Nephron (organoid): ENCODE data around the gene CAMKK2.

Source experiments
- H3K27ac Mint-ChIP-seq, 3 experiments: 2 replicates each; pipeline ENCODE4 v1.8.0; 2020; ENCODE audit warnings: mixed read lengths in 3 of 3, mild to moderate bottlenecking in 2 of 3, moderate library complexity in 1 of 3
- H3K27me3 Mint-ChIP-seq: 2 replicates; pipeline ENCODE4 v1.8.0; 2021; ENCODE audit warnings: low read depth, mild to moderate bottlenecking, moderate library complexity, mixed read lengths
- H3K36me3 Mint-ChIP-seq: 2 replicates; pipeline ENCODE4 v1.8.0; 2020; ENCODE audit warnings: low read depth, mixed read lengths
- H3K4me1 Mint-ChIP-seq: 2 replicates; pipeline ENCODE4 v1.8.0; 2020; ENCODE audit warnings: mixed read lengths
- H3K4me3 Mint-ChIP-seq, 3 experiments: 2 replicates each; pipeline ENCODE4 v1.8.0; 2020; ENCODE audit warnings: mild to moderate bottlenecking in 3 of 3, mixed read lengths in 3 of 3, moderate library complexity in 2 of 3
- H3K9me3 Mint-ChIP-seq: 2 replicates; pipeline ENCODE4 v1.8.0; 2020; ENCODE audit warnings: mixed read lengths
- TF ChIP-seq, protein P1 (sequence below), 3 experiments: fragments of 200-600 bp; sonication (generic); IDR thresholded peaks; one replicate each; pipeline ENCODE4 v1.5.0; 2021; ENCODE audit warnings: antibody characterized with exemption in 3 of 3; ENCODE audit not compliant: unreplicated experiment in 3 of 3

CAMKK2 gene

DNA sequence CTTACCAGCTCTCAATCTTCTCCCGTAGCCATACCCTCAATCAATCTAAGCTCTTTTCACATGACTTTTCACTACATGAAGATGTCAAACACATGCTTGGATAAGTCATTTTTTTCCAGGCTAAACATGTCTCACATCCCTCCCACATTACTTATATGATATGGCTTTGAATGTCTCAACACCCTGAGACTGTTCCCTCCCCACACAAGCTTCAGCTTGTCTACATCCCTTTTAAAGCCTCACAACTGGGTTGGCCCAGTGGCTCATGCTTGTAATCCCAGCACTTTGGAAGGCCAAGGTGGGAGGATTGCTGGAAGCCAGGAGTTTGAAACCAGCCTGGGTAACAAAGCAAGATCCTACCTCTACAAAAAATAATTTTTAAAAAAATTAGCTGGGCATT is 37.2 kb upstream of the CAMKK2 start:
- no peaks in the 10 kb centered on the region for H3K9me3 Mint-ChIP-seq
- no peaks in the 10 kb centered on the region for H3K27me3 Mint-ChIP-seq
- H3K36me3 Mint-ChIP-seq: peaks cover 59% of the 10 kb centered on the region
- TF ChIP-seq, protein P1, sequence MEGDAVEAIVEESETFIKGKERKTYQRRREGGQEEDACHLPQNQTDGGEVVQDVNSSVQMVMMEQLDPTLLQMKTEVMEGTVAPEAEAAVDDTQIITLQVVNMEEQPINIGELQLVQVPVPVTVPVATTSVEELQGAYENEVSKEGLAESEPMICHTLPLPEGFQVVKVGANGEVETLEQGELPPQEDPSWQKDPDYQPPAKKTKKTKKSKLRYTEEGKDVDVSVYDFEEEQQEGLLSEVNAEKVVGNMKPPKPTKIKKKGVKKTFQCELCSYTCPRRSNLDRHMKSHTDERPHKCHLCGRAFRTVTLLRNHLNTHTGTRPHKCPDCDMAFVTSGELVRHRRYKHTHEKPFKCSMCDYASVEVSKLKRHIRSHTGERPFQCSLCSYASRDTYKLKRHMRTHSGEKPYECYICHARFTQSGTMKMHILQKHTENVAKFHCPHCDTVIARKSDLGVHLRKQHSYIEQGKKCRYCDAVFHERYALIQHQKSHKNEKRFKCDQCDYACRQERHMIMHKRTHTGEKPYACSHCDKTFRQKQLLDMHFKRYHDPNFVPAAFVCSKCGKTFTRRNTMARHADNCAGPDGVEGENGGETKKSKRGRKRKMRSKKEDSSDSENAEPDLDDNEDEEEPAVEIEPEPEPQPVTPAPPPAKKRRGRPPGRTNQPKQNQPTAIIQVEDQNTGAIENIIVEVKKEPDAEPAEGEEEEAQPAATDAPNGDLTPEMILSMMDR (IDR thresholded peaks at IDR 0.05; ENCODE audit: unreplicated experiment in 3 of 3): no peak
- H3K4me3 Mint-ChIP-seq: no peak overlapping the region
- H3K27ac Mint-ChIP-seq: no peak overlapping the region
- H3K4me1 Mint-ChIP-seq: no peaks in the 10 kb centered on the region

DNA sequence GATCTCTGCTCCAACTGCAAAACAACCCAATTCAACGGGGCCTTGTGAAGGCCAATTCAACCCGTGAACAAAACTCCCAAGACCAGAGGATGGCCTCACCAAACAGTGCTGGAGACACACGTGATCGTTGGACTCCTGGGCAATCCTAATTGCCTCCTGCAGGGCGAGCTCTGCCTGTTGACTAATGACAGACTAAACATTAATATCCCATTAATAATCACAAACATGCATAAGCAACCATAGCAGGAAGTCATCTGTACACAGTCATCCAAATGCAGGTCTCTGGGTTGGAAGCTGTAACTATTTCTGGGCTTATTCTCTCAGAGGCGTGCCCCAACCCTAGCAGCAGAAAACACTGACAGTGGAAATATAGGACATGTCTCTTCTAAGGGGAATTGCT is 34.7 kb upstream of the CAMKK2 start:
- H3K27me3 Mint-ChIP-seq: no peaks in the 10 kb centered on the region
- H3K4me3 Mint-ChIP-seq: no peak overlapping the region
- no peaks in the 10 kb centered on the region for H3K9me3 Mint-ChIP-seq
- no peak overlapping the region for H3K27ac Mint-ChIP-seq
- H3K4me1 Mint-ChIP-seq: no peaks in the 10 kb centered on the region
- TF ChIP-seq, protein P1 (IDR thresholded peaks at IDR 0.05; ENCODE audit: unreplicated experiment in 3 of 3): no peak
- H3K36me3 Mint-ChIP-seq: peaks cover 73% of the 10 kb centered on the region

DNA sequence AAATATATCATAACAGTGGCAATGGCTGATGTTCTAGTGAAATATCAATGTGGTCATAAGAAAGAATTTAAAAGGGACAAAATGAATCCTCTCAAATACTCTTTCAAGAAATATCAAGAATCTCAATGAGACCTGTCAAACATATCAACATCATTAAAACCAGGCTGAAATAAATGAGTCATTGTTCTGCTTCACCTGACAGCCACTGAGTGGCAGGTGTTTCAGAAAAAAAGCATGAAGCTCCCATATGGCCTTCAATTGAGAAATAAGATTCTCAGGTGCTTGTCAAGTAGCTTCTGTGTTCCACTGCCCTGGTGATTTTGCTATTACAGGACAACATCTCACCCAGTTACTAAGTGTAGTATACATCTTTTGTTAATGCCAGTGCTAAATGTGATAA is 34.2 kb upstream of the CAMKK2 start:
- Mint-ChIP-seq H3K4me1 (no peaks in the 10 kb centered on the region), H3K36me3 (peaks cover 77% of the 10 kb centered on the region), H3K27me3 (no peaks in the 10 kb centered on the region), H3K4me3 (no peak overlapping the region), H3K27ac (no peak overlapping the region), H3K9me3 (no peaks in the 10 kb centered on the region)
- TF ChIP-seq, protein P1 (IDR thresholded peaks at IDR 0.05; ENCODE audit: unreplicated experiment in 3 of 3): no peak

DNA sequence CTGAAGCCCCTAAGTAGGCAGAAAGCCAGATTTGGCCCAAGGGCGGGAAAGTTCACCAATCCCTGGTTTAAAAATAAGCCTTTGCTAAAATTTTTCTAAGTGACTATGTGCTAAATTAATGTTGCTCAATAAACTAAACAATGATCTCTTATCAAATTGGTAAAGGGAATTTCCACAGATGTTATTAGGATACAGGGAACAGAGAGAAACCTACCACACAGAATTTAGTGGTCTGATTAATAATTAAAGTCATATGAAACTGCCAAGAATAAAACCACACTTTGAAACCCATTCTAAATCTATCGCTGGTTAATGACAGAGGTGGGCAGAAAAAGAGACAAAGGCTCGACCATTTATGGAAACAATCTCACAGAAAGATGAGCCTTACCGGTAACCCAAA is 33.7 kb upstream of the CAMKK2 start:
- H3K9me3 Mint-ChIP-seq: no peaks in the 10 kb centered on the region
- H3K4me1 Mint-ChIP-seq: no peaks in the 10 kb centered on the region
- TF ChIP-seq, protein P1 (IDR thresholded peaks at IDR 0.05; ENCODE audit: unreplicated experiment in 3 of 3): no peak
- no peaks in the 10 kb centered on the region for H3K27me3 Mint-ChIP-seq
- H3K36me3 Mint-ChIP-seq: peaks cover 72% of the 10 kb centered on the region
- no peak overlapping the region for H3K27ac Mint-ChIP-seq
- no peak overlapping the region for H3K4me3 Mint-ChIP-seq

DNA sequence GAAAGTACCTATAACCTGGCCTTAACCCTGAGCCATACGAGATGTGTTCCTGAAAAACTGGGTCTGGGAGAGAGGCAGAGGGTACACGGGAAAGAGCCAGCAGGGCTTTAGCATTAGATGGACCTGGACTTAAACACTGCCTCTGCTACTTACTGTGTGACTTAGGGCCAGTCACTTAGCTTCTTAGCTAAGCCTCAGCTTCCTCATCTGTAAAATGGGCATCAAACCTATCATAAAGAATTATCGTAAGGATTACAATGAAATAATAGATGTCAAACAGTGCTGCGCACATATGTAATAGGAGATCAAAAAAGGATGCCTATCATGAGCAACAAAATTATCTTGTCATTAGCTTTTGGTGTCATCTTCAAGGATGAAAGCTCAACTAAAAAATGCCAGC is 32.1 kb upstream of the CAMKK2 start:
- Mint-ChIP-seq H3K4me3 (no peak overlapping the region), H3K27me3 (no peaks in the 10 kb centered on the region), H3K36me3 (peaks cover 72% of the 10 kb centered on the region), H3K4me1 (no peaks in the 10 kb centered on the region), H3K9me3 (no peaks in the 10 kb centered on the region), H3K27ac (no peak overlapping the region)
- TF ChIP-seq, protein P1 (IDR thresholded peaks at IDR 0.05; ENCODE audit: unreplicated experiment in 3 of 3): no peak

DNA sequence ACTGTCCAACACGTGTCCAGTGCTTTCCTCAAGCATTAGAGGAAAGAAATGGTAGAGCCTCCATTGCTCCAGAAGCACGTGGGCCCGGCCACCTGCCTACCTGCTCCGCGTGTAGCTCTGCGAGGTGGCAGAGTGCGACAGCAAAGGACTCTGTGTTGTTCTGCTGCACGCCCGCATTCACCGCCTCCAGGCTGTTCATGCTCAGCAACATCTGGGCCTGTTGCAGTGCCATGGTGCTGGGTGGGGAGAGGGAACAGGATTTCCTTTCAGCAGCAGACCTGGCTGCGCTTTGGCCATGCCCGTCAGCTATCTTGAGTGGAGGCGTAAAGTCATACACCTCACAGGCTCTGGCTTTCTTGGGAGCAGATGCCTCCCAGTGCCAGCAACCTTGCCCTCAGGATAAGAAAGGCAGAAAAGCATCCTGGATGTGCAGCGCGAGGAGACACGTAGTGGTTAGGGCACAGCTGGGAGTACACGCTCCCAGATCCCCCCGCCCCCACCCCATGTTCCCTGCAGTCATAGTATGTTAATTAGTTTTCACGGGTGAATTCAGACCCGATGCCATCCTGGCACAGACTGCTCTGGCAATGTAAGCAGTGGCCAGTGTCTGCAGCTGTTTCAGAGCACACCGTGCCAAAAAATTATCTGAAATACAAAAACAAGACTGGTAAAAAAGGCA is 30.6 kb upstream of the CAMKK2 start:
- H3K4me1 Mint-ChIP-seq: no peaks in the 10 kb centered on the region
- no peaks in the 10 kb centered on the region for H3K27me3 Mint-ChIP-seq
- TF ChIP-seq, protein P1 (IDR thresholded peaks at IDR 0.05; ENCODE audit: unreplicated experiment in 3 of 3): no peak
- H3K4me3 Mint-ChIP-seq: no peak overlapping the region
- H3K36me3 Mint-ChIP-seq: peaks cover 72% of the 10 kb centered on the region
- H3K27ac Mint-ChIP-seq: no peak overlapping the region
- H3K9me3 Mint-ChIP-seq: no peaks in the 10 kb centered on the region
